ENCODE measurements around the gene TTC6.

The TTC6 gene

DNA sequence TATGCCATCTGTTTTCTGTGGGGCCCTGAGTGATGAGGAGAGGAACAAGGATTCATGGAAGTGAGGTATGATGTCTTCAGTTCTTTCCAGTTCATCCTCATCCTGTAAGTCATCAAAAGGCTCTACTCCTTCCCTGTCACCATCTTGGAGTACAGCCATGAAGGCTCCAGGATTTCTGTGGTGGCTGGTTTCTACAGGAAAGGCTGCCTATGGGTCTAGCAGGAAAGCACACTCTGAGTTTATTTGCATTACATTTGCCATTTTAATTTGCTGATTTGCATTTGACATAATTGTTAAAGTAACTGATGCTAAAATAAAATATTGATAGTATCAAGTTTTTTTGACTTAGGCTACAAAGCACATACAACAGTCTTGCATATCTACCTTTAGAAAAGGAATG is 11.2 kb downstream of the TTC6 start:
- TF ChIP-seq BACH2 (CRISPR knock-in tag; IDR thresholded peaks at IDR 0.05; ENCODE audit: borderline replicate concordance) (no peak), ZC3H10 (CRISPR knock-in tag; IDR thresholded peaks at IDR 0.05) (no peak), ZNF8 (CRISPR knock-in tag; IDR thresholded peaks at IDR 0.05) (no peak)

DNA sequence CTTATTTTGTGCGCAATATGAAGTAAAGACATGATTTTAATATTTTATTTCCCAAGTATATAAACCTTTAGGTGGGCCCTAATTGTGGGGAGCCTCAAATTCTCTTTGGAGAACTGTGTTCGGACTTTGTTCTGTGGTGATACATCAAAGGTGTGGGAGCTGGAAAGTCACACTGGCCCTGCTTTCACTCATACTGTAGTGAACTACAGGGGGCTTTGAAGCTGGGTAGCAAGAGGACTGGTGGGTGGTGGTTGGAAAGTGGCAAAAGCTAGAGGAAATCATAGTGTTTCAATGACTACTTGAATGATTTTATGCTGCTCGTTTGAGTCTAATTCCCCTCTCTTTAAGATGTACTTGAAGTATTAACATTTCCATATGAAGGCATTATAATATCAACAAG is 13.2 kb downstream of the TTC6 start:
- TF ChIP-seq, protein P1, sequence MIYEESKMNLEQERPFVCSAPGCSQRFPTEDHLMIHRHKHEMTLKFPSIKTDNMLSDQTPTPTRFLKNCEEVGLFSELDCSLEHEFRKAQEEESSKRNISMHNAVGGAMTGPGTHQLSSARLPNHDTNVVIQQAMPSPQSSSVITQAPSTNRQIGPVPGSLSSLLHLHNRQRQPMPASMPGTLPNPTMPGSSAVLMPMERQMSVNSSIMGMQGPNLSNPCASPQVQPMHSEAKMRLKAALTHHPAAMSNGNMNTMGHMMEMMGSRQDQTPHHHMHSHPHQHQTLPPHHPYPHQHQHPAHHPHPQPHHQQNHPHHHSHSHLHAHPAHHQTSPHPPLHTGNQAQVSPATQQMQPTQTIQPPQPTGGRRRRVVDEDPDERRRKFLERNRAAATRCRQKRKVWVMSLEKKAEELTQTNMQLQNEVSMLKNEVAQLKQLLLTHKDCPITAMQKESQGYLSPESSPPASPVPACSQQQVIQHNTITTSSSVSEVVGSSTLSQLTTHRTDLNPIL (CRISPR knock-in tag; IDR thresholded peaks at IDR 0.05; ENCODE audit: low read depth): no peak
- TF ChIP-seq ZNF8 (CRISPR knock-in tag; IDR thresholded peaks at IDR 0.05): no peak
- no peak for TF ChIP-seq ESRRG (CRISPR knock-in tag; IDR thresholded peaks at IDR 0.05)
- no peak for TF ChIP-seq CSDC2 (CRISPR knock-in tag; IDR thresholded peaks at IDR 0.05)
- no peak for TF ChIP-seq BACH2 (CRISPR knock-in tag; IDR thresholded peaks at IDR 0.05; ENCODE audit: borderline replicate concordance)
- TF ChIP-seq ZC3H10 (CRISPR knock-in tag; IDR thresholded peaks at IDR 0.05): no peak
- no peak for TF ChIP-seq ZNF565 (CRISPR knock-in tag; conservative IDR thresholded peaks at IDR 0.05; ENCODE audit: low read depth)
- no peak for TF ChIP-seq OSR1 (CRISPR knock-in tag; IDR thresholded peaks at IDR 0.05)
- TF ChIP-seq GLIS3 (CRISPR knock-in tag; IDR thresholded peaks at IDR 0.05): no peak
- TF ChIP-seq ZFP3 (CRISPR knock-in tag; IDR thresholded peaks at IDR 0.05): no peak
- no peak for ATAC-seq

More for the DNA sequence above, 11.2 kb downstream of the TTC6 start:
- no peak for ATAC-seq

GRCh38 chr14:37610945-37611523 is 15.6 kb downstream of the TTC6 start:
- ATAC-seq: no peak
- TF ChIP-seq ESRRG (CRISPR knock-in tag; IDR thresholded peaks at IDR 0.05) (no peak), BACH2 (CRISPR knock-in tag; IDR thresholded peaks at IDR 0.05; ENCODE audit: borderline replicate concordance) (no peak), GLIS3 (CRISPR knock-in tag; IDR thresholded peaks at IDR 0.05) (no peak), ZNF565 (CRISPR knock-in tag; conservative IDR thresholded peaks at IDR 0.05; ENCODE audit: low read depth) (no peak)

- ATAC-seq: no peak
- no peak for TF ChIP-seq ZFP30 (CRISPR knock-in tag; IDR thresholded peaks at IDR 0.05)
- no peak for TF ChIP-seq ZFP3 (CRISPR knock-in tag; IDR thresholded peaks at IDR 0.05)
- TF ChIP-seq ZC3H10 (CRISPR knock-in tag; IDR thresholded peaks at IDR 0.05): no peak
- TF ChIP-seq ZNF8 (CRISPR knock-in tag; IDR thresholded peaks at IDR 0.05): no peak
- TF ChIP-seq, protein P1 (CRISPR knock-in tag; IDR thresholded peaks at IDR 0.05; ENCODE audit: low read depth): no peak
- TF ChIP-seq ESRRG (CRISPR knock-in tag; IDR thresholded peaks at IDR 0.05): no peak
- TF ChIP-seq PPARA (CRISPR knock-in tag; IDR thresholded peaks at IDR 0.05; ENCODE audit: borderline replicate concordance): no peak
Observed at GRCh38 chr14:37615582-37616289, 20.3 kb downstream of the TTC6 start.

DNA sequence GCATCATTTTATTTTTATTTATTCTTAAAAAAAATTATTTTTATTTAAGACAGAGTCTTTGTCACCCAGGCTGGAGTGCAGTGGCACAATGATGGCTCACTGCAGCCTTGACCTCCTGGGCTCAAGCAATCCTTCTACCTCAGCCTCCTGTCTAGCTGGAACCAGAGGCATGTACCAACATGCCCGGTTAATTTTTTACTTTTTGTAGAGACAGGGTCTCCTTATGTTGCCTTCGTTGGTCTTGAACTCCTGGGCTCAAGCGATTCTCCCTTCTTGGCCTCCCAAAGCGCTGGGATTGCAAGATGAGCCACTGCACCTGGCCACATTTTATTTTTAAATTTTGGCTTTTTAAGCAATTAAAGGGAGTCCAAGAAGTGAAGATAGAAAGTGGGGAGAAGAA is 21.4 kb downstream of the TTC6 start:
- TF ChIP-seq TSHZ2 (CRISPR knock-in tag; IDR thresholded peaks at IDR 0.05) (no peak), TCF4 (CRISPR knock-in tag; IDR thresholded peaks at IDR 0.05; ENCODE audit: borderline replicate concordance) (no peak), RARB (CRISPR knock-in tag; IDR thresholded peaks at IDR 0.05) (no peak), ZNF70 (CRISPR knock-in tag; IDR thresholded peaks at IDR 0.05) (no peak), ZFP3 (CRISPR knock-in tag; IDR thresholded peaks at IDR 0.05) (no peak)
- ATAC-seq: no peak

DNA sequence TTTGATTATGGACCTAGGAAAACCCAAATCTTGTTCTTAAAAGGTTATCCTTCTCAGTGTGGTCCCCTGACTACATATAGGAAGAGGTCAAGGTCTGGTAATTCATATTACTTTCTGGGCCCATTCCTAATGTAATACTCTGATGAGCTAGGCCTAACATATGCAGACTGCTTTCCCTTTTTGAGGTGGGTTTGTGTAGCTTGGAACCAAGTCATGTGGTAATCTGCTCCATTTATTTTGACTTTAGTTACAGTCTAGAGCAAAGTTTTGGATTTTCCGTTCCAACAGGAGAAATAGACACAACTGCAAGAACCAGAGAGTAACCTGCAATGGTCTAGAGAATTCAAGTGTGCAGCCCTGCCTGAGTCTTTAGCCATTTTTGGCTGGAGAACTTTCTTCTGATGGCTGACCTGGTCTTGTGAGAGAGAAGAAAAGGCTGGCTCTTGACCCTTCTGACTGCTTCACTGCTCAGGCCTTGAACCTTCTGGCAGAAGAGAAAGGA is 22.5 kb downstream of the TTC6 start:
- TF ChIP-seq POU6F1 (CRISPR knock-in tag; IDR thresholded peaks at IDR 0.05; ENCODE audit: borderline replicate concordance, low read depth) (no peak), ZC3H10 (CRISPR knock-in tag; IDR thresholded peaks at IDR 0.05) (no peak), SNAI2 (CRISPR knock-in tag; IDR thresholded peaks at IDR 0.05) (no peak), TCF4 (CRISPR knock-in tag; IDR thresholded peaks at IDR 0.05; ENCODE audit: borderline replicate concordance) (no peak), ARNTL (CRISPR knock-in tag; IDR thresholded peaks at IDR 0.05; ENCODE audit: borderline replicate concordance, low read depth) (no peak), ZFP3 (CRISPR knock-in tag; IDR thresholded peaks at IDR 0.05) (no peak), PPARA (CRISPR knock-in tag; IDR thresholded peaks at IDR 0.05; ENCODE audit: borderline replicate concordance) (no peak), GLIS3 (CRISPR knock-in tag; IDR thresholded peaks at IDR 0.05) (no peak), RARB (CRISPR knock-in tag; IDR thresholded peaks at IDR 0.05) (no peak), OSR1 (CRISPR knock-in tag; IDR thresholded peaks at IDR 0.05) (no peak), ESRRG (CRISPR knock-in tag; IDR thresholded peaks at IDR 0.05) (no peak), ZNF8 (CRISPR knock-in tag; IDR thresholded peaks at IDR 0.05) (no peak)
- TF ChIP-seq, protein P1 (CRISPR knock-in tag; IDR thresholded peaks at IDR 0.05; ENCODE audit: low read depth): no peak
- no peak for ATAC-seq

Measured in SK-N-SH treated with all-trans-retinoic acid at 6 μM for 48 hours (cell line).